Measurements from ENCODE around the gene PDCD2L. TPM values are rescaled to one million over a fixed set of nuclear protein-coding genes. Genes with fewer than 3 reads are reported as not detected.

PDCD2L gene
- polyA plus RNA-seq, 1 donor from 2014 or later, result 47.5 TPM

- Histone ChIP-seq H3K27me3 (ENCODE audit: insufficient read depth, low read depth, low read length) (no peaks in the 10 kb centered on the region), H3K27ac (ENCODE audit: low read length) (no peak overlapping the region)
- no peak for TF ChIP-seq TAF1 (IDR thresholded peaks at IDR 0.05; ENCODE audit: low read depth)
- TF ChIP-seq POLR2AphosphoS5 (IDR thresholded peaks at IDR 0.05), result no peak
- no peak for TF ChIP-seq EP300 (conservative IDR thresholded peaks at IDR 0.05; ENCODE audit: poor library complexity, severe bottlenecking)
- no peak for TF ChIP-seq REST (IDR thresholded peaks at IDR 0.05; ENCODE audit: borderline replicate concordance)
- no peak for TF ChIP-seq CTCF (IDR thresholded peaks at IDR 0.05; ENCODE audit: poor library complexity, severe bottlenecking)
- no peak for TF ChIP-seq RAD21 (conservative IDR thresholded peaks at IDR 0.05)
Observed at GRCh38 chr19:34381399-34382251, 22.6 kb upstream of the PDCD2L start.

GRCh38 chr19:34382471-34382870 is 21.7 kb upstream of the PDCD2L start:
- H3K27me3 ChIP-seq (ENCODE audit: insufficient read depth, low read depth, low read length), result no peaks in the 10 kb centered on the region
- H3K9me3 ChIP-seq (ENCODE audit: low read length), result no peaks in the 10 kb centered on the region
- no peaks in the 10 kb centered on the region for H3K79me2 ChIP-seq (replicated peaks; ENCODE audit: insufficient read depth, low read length)

More at GRCh38 chr19:34381399-34382251, 22.6 kb upstream of the PDCD2L start:
- no peaks in the 10 kb centered on the region for H3K9me2 ChIP-seq (ENCODE audit: insufficient read depth, low read length)
- no peaks in the 10 kb centered on the region for H3K79me2 ChIP-seq (replicated peaks; ENCODE audit: insufficient read depth, low read length)
- H3K36me3 ChIP-seq (ENCODE audit: insufficient read depth, low read length), result peaks cover under 1% of the 10 kb centered on the region
- no peak overlapping the region for H3K9ac ChIP-seq (ENCODE audit: low read length)
- no peaks in the 10 kb centered on the region for H4K20me1 ChIP-seq (ENCODE audit: insufficient read depth)
- H3K9me3 ChIP-seq (ENCODE audit: low read length), result no peaks in the 10 kb centered on the region
- no peak overlapping the region for H3K4me2 ChIP-seq (ENCODE audit: low read length)
- no peak overlapping the region for H3K4me3 ChIP-seq (ENCODE audit: low read length)
- H3F3A ChIP-seq (ENCODE audit: insufficient read depth, low read length, poor library complexity, severe bottlenecking), result no peaks in the 10 kb centered on the region
- H2AFZ ChIP-seq (ENCODE audit: low read depth, low read length), result no peak overlapping the region

More at GRCh38 chr19:34382471-34382870, 21.7 kb upstream of the PDCD2L start:
- Histone ChIP-seq H3K36me3 (ENCODE audit: insufficient read depth, low read length) (peaks cover 9% of the 10 kb centered on the region), H3K9me2 (ENCODE audit: insufficient read depth, low read length) (no peaks in the 10 kb centered on the region), H3K27ac (ENCODE audit: low read length) (no peak overlapping the region), H3K4me2 (ENCODE audit: low read length) (no peak overlapping the region), H3K4me3 (ENCODE audit: low read length) (no peak overlapping the region), H2AFZ (ENCODE audit: low read depth, low read length) (no peak overlapping the region), H4K20me1 (ENCODE audit: insufficient read depth) (no peaks in the 10 kb centered on the region), H3K9ac (ENCODE audit: low read length) (no peak overlapping the region), H3F3A (ENCODE audit: insufficient read depth, low read length, poor library complexity, severe bottlenecking) (no peaks in the 10 kb centered on the region)
- TF ChIP-seq CTCF (IDR thresholded peaks at IDR 0.05; ENCODE audit: poor library complexity, severe bottlenecking) (no peak), EZH2 (IDR thresholded peaks at IDR 0.05; ENCODE audit: borderline replicate concordance, insufficient read depth, low read length, poor library complexity, severe bottlenecking) (no peak), MXI1 (conservative IDR thresholded peaks at IDR 0.05; ENCODE audit: poor library complexity, severe bottlenecking) (no peak), REST (IDR thresholded peaks at IDR 0.05; ENCODE audit: borderline replicate concordance) (no peak), SMC3 (conservative IDR thresholded peaks at IDR 0.05; ENCODE audit: poor library complexity) (no peak), RAD21 (conservative IDR thresholded peaks at IDR 0.05) (no peak), TAF1 (IDR thresholded peaks at IDR 0.05; ENCODE audit: low read depth) (no peak), EP300 (conservative IDR thresholded peaks at IDR 0.05; ENCODE audit: poor library complexity, severe bottlenecking) (no peak), POLR2AphosphoS5 (IDR thresholded peaks at IDR 0.05) (no peak)
